Measurements from ENCODE around the gene TMEM138. TPM values are rescaled to one million over a fixed set of nuclear protein-coding genes. Genes with fewer than 3 reads are reported as not detected.

TMEM138 gene
- total RNA-seq, 1 donor from 2014 or later, result 23.3 TPM

DNA sequence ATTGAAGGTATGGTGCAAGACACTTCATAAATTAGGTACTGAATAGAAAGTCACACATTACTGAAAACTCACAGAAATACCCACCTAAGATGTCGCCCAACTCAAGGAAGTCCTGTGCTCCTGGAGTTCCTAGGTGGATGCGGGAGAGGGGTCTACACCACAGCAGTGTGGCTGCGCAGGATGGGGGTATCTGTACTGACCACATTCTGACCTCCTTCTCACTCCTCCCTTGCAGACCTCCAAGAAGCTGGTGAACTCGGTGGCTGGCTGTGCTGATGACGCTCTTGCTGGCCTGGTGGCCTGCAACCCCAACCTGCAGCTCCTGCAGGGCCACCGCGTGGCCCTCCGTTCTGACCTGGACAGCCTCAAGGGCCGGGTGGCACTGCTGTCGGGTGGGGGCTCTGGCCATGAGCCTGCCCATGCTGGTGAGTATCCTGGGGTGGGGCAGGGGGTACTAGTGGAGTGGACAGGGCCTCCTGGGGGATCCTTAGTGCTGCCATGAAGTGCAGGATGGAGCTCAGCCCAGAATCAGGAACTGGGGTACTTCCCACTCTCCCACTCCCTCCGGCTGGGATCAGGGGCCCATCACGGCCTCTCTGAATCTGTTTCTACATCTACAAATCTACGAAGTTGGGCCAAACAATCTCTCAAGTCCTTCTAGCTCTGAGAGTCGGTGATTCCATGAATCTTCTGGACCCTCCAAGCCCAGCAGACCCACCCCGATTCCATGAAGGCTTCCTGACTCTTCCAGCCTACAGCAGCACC lies 24.3 kb upstream of the TMEM138 start:
- TF ChIP-seq, protein P1, sequence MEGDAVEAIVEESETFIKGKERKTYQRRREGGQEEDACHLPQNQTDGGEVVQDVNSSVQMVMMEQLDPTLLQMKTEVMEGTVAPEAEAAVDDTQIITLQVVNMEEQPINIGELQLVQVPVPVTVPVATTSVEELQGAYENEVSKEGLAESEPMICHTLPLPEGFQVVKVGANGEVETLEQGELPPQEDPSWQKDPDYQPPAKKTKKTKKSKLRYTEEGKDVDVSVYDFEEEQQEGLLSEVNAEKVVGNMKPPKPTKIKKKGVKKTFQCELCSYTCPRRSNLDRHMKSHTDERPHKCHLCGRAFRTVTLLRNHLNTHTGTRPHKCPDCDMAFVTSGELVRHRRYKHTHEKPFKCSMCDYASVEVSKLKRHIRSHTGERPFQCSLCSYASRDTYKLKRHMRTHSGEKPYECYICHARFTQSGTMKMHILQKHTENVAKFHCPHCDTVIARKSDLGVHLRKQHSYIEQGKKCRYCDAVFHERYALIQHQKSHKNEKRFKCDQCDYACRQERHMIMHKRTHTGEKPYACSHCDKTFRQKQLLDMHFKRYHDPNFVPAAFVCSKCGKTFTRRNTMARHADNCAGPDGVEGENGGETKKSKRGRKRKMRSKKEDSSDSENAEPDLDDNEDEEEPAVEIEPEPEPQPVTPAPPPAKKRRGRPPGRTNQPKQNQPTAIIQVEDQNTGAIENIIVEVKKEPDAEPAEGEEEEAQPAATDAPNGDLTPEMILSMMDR (IDR thresholded peaks at IDR 0.05; ENCODE audit: partially characterized antibody, unreplicated experiment), result no peak
- H3K4me3 Mint-ChIP-seq (ENCODE audit: unreplicated experiment), result no peak overlapping the region
- no peak for DNase-seq
- H3K27me3 Mint-ChIP-seq (ENCODE audit: unreplicated experiment), result peaks cover 10% of the 10 kb centered on the region
- peaks cover 8% of the 10 kb centered on the region for H3K9me3 Mint-ChIP-seq (ENCODE audit: unreplicated experiment)
- no peak overlapping the region for H3K27ac Mint-ChIP-seq (ENCODE audit: unreplicated experiment)
- H3K36me3 Mint-ChIP-seq (ENCODE audit: unreplicated experiment), result no peaks in the 10 kb centered on the region
- H3K4me1 Mint-ChIP-seq (ENCODE audit: low read depth, unreplicated experiment), result peaks cover 7% of the 10 kb centered on the region

DNA sequence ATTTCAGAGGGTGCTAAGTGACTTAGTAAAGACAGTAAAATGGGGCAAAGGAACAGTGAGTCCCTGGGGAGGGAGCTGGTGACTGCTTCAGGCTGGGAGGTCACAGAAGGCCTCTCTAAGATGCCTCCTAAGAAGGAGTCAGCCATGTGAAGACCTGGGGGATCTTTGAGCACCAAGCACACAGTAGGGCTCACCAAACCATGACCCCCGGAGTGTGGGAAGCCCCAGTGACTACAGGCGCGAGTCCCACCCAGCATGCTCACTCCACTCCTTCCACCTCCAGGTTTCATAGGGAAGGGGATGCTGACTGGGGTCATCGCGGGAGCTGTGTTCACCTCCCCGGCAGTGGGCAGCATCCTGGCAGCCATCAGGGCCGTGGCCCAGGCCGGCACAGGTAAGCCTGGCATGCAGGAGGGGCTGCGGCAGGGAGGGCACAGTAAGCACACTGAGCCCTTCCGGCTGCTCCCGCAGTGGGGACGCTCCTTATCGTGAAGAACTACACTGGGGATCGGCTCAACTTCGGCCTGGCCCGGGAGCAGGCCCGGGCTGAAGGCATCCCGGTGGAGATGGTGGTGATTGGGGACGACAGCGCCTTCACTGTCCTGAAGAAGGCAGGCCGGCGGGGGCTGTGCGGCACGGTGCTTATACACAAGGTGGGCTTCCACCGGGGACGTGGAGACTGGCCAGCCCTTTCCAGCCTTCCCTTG lies 23.2 kb upstream of the TMEM138 start:
- DNase-seq, result no peak
- Mint-ChIP-seq H3K27me3 (ENCODE audit: unreplicated experiment) (peaks cover 4% of the 10 kb centered on the region), H3K4me1 (ENCODE audit: low read depth, unreplicated experiment) (peaks cover 4% of the 10 kb centered on the region), H3K4me3 (ENCODE audit: unreplicated experiment) (no peak overlapping the region), H3K36me3 (ENCODE audit: unreplicated experiment) (no peaks in the 10 kb centered on the region), H3K27ac (ENCODE audit: unreplicated experiment) (no peak overlapping the region), H3K9me3 (ENCODE audit: unreplicated experiment) (peaks cover 4% of the 10 kb centered on the region)
- TF ChIP-seq, protein P1 (IDR thresholded peaks at IDR 0.05; ENCODE audit: partially characterized antibody, unreplicated experiment), result no peak

DNA sequence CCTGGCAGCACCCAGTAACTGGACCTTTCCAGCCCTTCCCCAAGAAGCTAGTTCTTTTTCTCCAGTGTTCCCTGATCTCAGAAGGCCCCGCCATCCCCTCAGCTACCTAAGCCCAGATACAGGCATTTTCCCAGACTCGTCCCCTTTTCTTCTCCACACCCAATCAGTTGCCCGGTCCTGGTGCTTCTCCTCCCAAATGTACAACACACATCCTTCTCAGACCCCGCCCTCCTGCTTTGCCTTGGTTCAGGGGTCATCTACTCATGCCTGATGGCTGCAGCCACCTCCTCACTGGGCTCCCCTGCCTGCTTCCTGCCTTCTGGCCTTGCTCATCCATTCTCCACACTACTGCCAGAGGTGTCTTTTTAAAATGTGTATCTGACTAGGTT lies 22.7 kb upstream of the TMEM138 start:
- Mint-ChIP-seq H3K4me1 (ENCODE audit: low read depth, unreplicated experiment) (peaks cover 6% of the 10 kb centered on the region), H3K27ac (ENCODE audit: unreplicated experiment) (no peak overlapping the region), H3K9me3 (ENCODE audit: unreplicated experiment) (peaks cover 4% of the 10 kb centered on the region)

DNA sequence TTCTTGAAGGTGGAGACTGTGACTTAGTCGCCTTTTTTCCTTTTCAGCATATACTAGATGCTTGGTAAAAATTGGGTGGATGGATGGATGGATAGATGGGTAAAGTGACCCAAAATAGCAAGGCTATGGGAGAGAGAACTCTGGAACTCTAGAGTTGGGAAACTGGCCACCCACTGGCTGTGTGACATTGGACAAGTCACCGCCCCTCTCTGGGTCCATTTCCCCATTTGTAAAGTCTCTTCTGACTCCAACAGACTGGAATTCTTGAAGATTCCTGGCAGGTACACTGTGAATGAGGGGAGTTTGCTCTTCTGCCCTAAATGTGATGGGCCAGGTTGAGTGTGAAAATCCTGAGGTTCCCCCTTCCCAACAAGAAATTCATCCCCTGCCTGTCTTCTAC lies 21.2 kb upstream of the TMEM138 start:
- TF ChIP-seq, protein P1 (IDR thresholded peaks at IDR 0.05; ENCODE audit: partially characterized antibody, unreplicated experiment), result no peak

More for the DNA sequence above, 22.7 kb upstream of the TMEM138 start:
- TF ChIP-seq, protein P1 (IDR thresholded peaks at IDR 0.05; ENCODE audit: partially characterized antibody, unreplicated experiment), result no peak
- Mint-ChIP-seq H3K4me3 (ENCODE audit: unreplicated experiment) (no peak overlapping the region), H3K36me3 (ENCODE audit: unreplicated experiment) (no peaks in the 10 kb centered on the region), H3K27me3 (ENCODE audit: unreplicated experiment) (peaks cover 4% of the 10 kb centered on the region)
- DNase-seq, result no peak

DNA sequence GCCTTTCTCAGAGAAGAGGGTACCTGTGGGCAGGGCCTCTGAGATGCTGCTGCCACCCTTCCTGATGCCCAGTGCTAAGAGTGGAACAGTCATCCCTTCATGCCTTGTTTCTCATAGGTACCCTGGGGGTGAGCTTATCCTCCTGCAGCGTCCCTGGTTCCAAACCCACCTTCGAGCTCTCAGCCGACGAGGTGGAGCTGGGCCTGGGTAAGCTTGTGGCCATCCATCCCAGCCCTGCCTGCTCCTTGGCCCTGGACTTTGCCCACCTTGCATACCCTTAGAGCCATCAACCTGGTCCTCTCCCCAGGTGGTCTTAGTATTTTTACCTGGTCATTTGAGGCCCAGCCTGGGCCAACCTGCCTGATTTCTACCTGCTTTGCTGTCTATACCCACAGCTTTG lies 20.5 kb upstream of the TMEM138 start:
- no peak for DNase-seq
- Mint-ChIP-seq H3K9me3 (ENCODE audit: unreplicated experiment) (peaks cover 7% of the 10 kb centered on the region), H3K4me1 (ENCODE audit: low read depth, unreplicated experiment) (peaks cover 13% of the 10 kb centered on the region), H3K27ac (ENCODE audit: unreplicated experiment) (no peak overlapping the region), H3K27me3 (ENCODE audit: unreplicated experiment) (peaks cover 5% of the 10 kb centered on the region), H3K36me3 (ENCODE audit: unreplicated experiment) (no peaks in the 10 kb centered on the region), H3K4me3 (ENCODE audit: unreplicated experiment) (no peak overlapping the region)
- TF ChIP-seq, protein P1 (IDR thresholded peaks at IDR 0.05; ENCODE audit: partially characterized antibody, unreplicated experiment), result no peak

More for the DNA sequence above, 21.2 kb upstream of the TMEM138 start:
- Mint-ChIP-seq H3K27me3 (ENCODE audit: unreplicated experiment) (peaks cover 7% of the 10 kb centered on the region), H3K4me1 (ENCODE audit: low read depth, unreplicated experiment) (peaks cover 15% of the 10 kb centered on the region), H3K27ac (ENCODE audit: unreplicated experiment) (no peak overlapping the region), H3K4me3 (ENCODE audit: unreplicated experiment) (no peak overlapping the region), H3K36me3 (ENCODE audit: unreplicated experiment) (no peaks in the 10 kb centered on the region), H3K9me3 (ENCODE audit: unreplicated experiment) (peaks cover 7% of the 10 kb centered on the region)
- DNase-seq, result no peak

All from glutamatergic neuron (in vitro differentiated cells).